Lower leg skin (tissue), 4 donors: ENCODE measurements around the gene MKLN1. TPM values are rescaled to one million over a fixed set of nuclear protein-coding genes. Genes with fewer than 3 reads are reported as not detected.

Experiments used
- DNase-seq, 2 donors: peaks; one replicate each; pipeline ENCODE4 v3.0.0-alpha.2; 2019; ENCODE audit warnings: low spot score in 2 of 2
- H3K4me3 ChIP-seq: fragments of 200-600 bp; sonication (generic); 2 replicates; pipeline ENCODE4 v1.5.1; 2017; ENCODE audit warnings: mild to moderate bottlenecking, low read depth; ENCODE audit not compliant: poor library complexity, severe bottlenecking
- CTCF ChIP-seq, 3 donors: fragments of 450-650 bp; IDR thresholded peaks; one replicate each; pipeline ENCODE4 v1.5.1; 2016; ENCODE audit warnings: antibody characterized with exemption in 3 of 3, mild to moderate bottlenecking in 3 of 3, moderate library complexity in 2 of 3
- POLR2A ChIP-seq, 2 donors: fragments of 450-650 bp; IDR thresholded peaks; one replicate each; pipeline ENCODE4 v1.6.1; 2016 to 2017; ENCODE audit warnings: antibody characterized with exemption in 2 of 2, mild to moderate bottlenecking in 1 of 2, moderate library complexity in 1 of 2
- WGBS, 2 donors: methylation state at CpG; one replicate each; pipeline ENCODE4 v1.1.5; 2018; 5-methylcytosine and 5-hydroxymethylcytosine counted together
- intact Hi-C: fragments of 100-400 bp; cut with DNase I; formaldehyde crosslinking; loops from one replicate; pipeline ENCODE4 v1.15.0; 2023; ENCODE audit warnings: low total_unique reads
- total RNA-seq, 4 donors: library from RNA; depleted of rRNA; stranded (reverse); fragments of >200 nt; gene quantifications; one replicate each; pipeline ENCODE4 v1.1.0, GENCODE V29; 2016

MKLN1 gene
- total RNA-seq, 4 donors from 2014 or later: 25.7 to 37.8 (median 31.3) TPM

GRCh38 chr7:131521651-131522163, 194.0 kb downstream of the MKLN1 start:
- TF ChIP-seq CTCF (IDR thresholded peaks at IDR 0.05): no peak
- TF ChIP-seq POLR2A (IDR thresholded peaks at IDR 0.05): no peak
- DNase-seq: peak in 1 of 2 donors; percentile 83
- WGBS, 2 donors: 66 to 68% methylated on average over 7 of the region's 7 CpGs
- H3K4me3 ChIP-seq: no peak overlapping the region
- intact Hi-C loops: no loop called here

GRCh38 chr7:131522325-131522930, 194.8 kb downstream of the MKLN1 start:
- TF ChIP-seq POLR2A (IDR thresholded peaks at IDR 0.05) (no peak), CTCF (IDR thresholded peaks at IDR 0.05) (no peak)
- WGBS, 2 donors: 76 to 82% methylated on average over 11 of the region's 11 CpGs
- DNase-seq: no peak
- no peak overlapping the region for H3K4me3 ChIP-seq
- intact Hi-C loops: no loop called here

- DNase-seq: no peak
- TF ChIP-seq CTCF (IDR thresholded peaks at IDR 0.05) (no peak), POLR2A (IDR thresholded peaks at IDR 0.05) (no peak)
- no peak overlapping the region for H3K4me3 ChIP-seq
- WGBS, 2 donors: 45 to 72% methylated on average over 2 of the region's 2 CpGs
- intact Hi-C loops: no loop called here
Measured at GRCh38 chr7:131524115-131524514, 196.4 kb downstream of the MKLN1 start.

GRCh38 chr7:131524703-131525102, 197.0 kb downstream of the MKLN1 start:
- TF ChIP-seq CTCF (IDR thresholded peaks at IDR 0.05) (no peak), POLR2A (IDR thresholded peaks at IDR 0.05) (no peak)
- intact Hi-C loops: no loop called here
- no peak for DNase-seq
- no peak overlapping the region for H3K4me3 ChIP-seq

- no peak for DNase-seq
- WGBS, 2 donors: 66 to 71% methylated on average over 2 of the region's 2 CpGs
- no peak overlapping the region for H3K4me3 ChIP-seq
- no peak for TF ChIP-seq POLR2A (IDR thresholded peaks at IDR 0.05)
- no peak for TF ChIP-seq CTCF (IDR thresholded peaks at IDR 0.05)
- intact Hi-C loops: no loop called here
Measured at GRCh38 chr7:131525820-131526219, 198.1 kb downstream of the MKLN1 start.

- no peak for TF ChIP-seq CTCF (IDR thresholded peaks at IDR 0.05)
- no peak for TF ChIP-seq POLR2A (IDR thresholded peaks at IDR 0.05)
- intact Hi-C loops: no loop called here
- 39 to 52% methylated on average over 4 of the region's 4 CpGs for WGBS, 2 donors
- H3K4me3 ChIP-seq: no peak overlapping the region
- no peak for DNase-seq
Measured at GRCh38 chr7:131527456-131527855, 199.8 kb downstream of the MKLN1 start.
